HepG2 (cell line): ENCODE data around the gene TMEM167B. TPM values are rescaled to one million over a fixed set of nuclear protein-coding genes. Genes with fewer than 3 reads are reported as not detected.

ENCODE experiments used
- ARID3A ChIP-seq: IDR thresholded peaks from 2 replicates; pipeline ENCODE4 v1.6.1; 2012; ENCODE audit warnings: low read depth, low read length, improper control_type of control experiment
- CBX5 ChIP-seq: sonication (generic); formaldehyde crosslinking; IDR thresholded peaks from 2 replicates; pipeline ENCODE4 v1.4.0; 2020; ENCODE audit warnings: missing genetic modification reagents, borderline replicate concordance
- HNF4A ChIP-seq: sonication (generic); formaldehyde crosslinking; IDR thresholded peaks from 2 replicates; pipeline ENCODE4 v1.4.0; 2020; ENCODE audit warnings: missing genetic modification reagents
- HOXD1 ChIP-seq: sonication (generic); formaldehyde crosslinking; IDR thresholded peaks from 2 replicates; pipeline ENCODE4 v1.5.0; 2020; ENCODE audit warnings: missing genetic modification reagents
- KLF15 ChIP-seq: sonication (generic); formaldehyde crosslinking; IDR thresholded peaks from 2 replicates; pipeline ENCODE4 v1.8.1; 2023; ENCODE audit warnings: borderline replicate concordance, mild to moderate bottlenecking, inconsistent platforms, missing genetic modification reagents, mixed read lengths
- MATR3 ChIP-seq: sonication (generic); formaldehyde crosslinking; IDR thresholded peaks from 2 replicates; pipeline ENCODE4 v1.4.0; 2020; ENCODE audit warnings: missing genetic modification reagents
- MTF2 ChIP-seq: sonication (generic); formaldehyde crosslinking; IDR thresholded peaks from 2 replicates; pipeline ENCODE4 v1.5.0; 2020; ENCODE audit warnings: missing genetic modification reagents, borderline replicate concordance
- NR1H2 ChIP-seq: sonication (generic); formaldehyde crosslinking; IDR thresholded peaks from 2 replicates; pipeline ENCODE4 v1.8.1; 2022; ENCODE audit warnings: low read depth, missing genetic modification reagents, borderline replicate concordance
- PAWR ChIP-seq: sonication (generic); formaldehyde crosslinking; IDR thresholded peaks from 2 replicates; pipeline ENCODE4 v1.4.0; 2020; ENCODE audit warnings: missing genetic modification reagents, mild to moderate bottlenecking, borderline replicate concordance
- PHF5A ChIP-seq: IDR thresholded peaks from one replicate; pipeline ENCODE4 v1.6.1; 2018; ENCODE audit warnings: low read depth, missing genetic modification reagents; ENCODE audit not compliant: unreplicated experiment
- PLRG1 ChIP-seq: fragments of 450-650 bp; conservative IDR thresholded peaks from 2 replicates; pipeline ENCODE4 v1.6.1; 2016
- POGZ ChIP-seq: sonication (generic); formaldehyde crosslinking; IDR thresholded peaks from 2 replicates; pipeline ENCODE4 v1.4.0; 2020; ENCODE audit warnings: mild to moderate bottlenecking, missing genetic modification reagents
- POLR2G ChIP-seq: fragments of 200-400 bp; formaldehyde crosslinking; IDR thresholded peaks from 2 replicates; pipeline ENCODE4 v1.6.1; 2018; ENCODE audit warnings: mild to moderate bottlenecking, low read depth, low read length, moderate library complexity
- RFX1 ChIP-seq: fragments of 450-650 bp; IDR thresholded peaks from 2 replicates; pipeline ENCODE4 v1.6.1; 2017
- SATB2 ChIP-seq: sonication (generic); formaldehyde crosslinking; IDR thresholded peaks from 2 replicates; pipeline ENCODE4 v1.5.0; 2020; ENCODE audit warnings: missing genetic modification reagents
- SOX6 ChIP-seq, 2 experiments: fragments of 450-650 bp in 1 of 2; sonication (generic) in 1 of 2; formaldehyde crosslinking in 1 of 2; IDR thresholded peaks; 2 replicates each; pipeline versions ENCODE4 v1.4.0 to v1.6.1; 2017 to 2020; ENCODE audit warnings: antibody characterized with exemption in 1 of 2, mild to moderate bottlenecking in 1 of 2, missing genetic modification reagents in 1 of 2
- ZFX ChIP-seq: sonication (generic); formaldehyde crosslinking; IDR thresholded peaks from 2 replicates; pipeline ENCODE4 v1.4.0; 2020; ENCODE audit warnings: mild to moderate bottlenecking, low read depth, missing genetic modification reagents, moderate library complexity
- ZNF142 ChIP-seq: sonication (generic); formaldehyde crosslinking; IDR thresholded peaks from 2 replicates; pipeline ENCODE4 v1.4.0; 2020; ENCODE audit warnings: missing genetic modification reagents
- ZNF337 ChIP-seq: sonication (generic); formaldehyde crosslinking; IDR thresholded peaks from 2 replicates; pipeline ENCODE4 v1.5.1; 2020; ENCODE audit warnings: missing genetic modification reagents, low read depth, mild to moderate bottlenecking, borderline replicate concordance
- ZNF350 ChIP-seq: sonication (generic); formaldehyde crosslinking; IDR thresholded peaks from 2 replicates; pipeline ENCODE4 v1.4.0; 2020; ENCODE audit warnings: mild to moderate bottlenecking, low read depth, missing genetic modification reagents, borderline replicate concordance
- ZNF724P ChIP-seq: sonication (generic); formaldehyde crosslinking; IDR thresholded peaks from 2 replicates; pipeline ENCODE4 v1.8.0; 2022; ENCODE audit warnings: missing genetic modification reagents, borderline replicate concordance
- ZNF766 ChIP-seq: sonication (generic); formaldehyde crosslinking; IDR thresholded peaks from 2 replicates; pipeline ENCODE4 v1.5.0; 2020; ENCODE audit warnings: missing genetic modification reagents, borderline replicate concordance
- polyA plus RNA-seq, 8 experiments: library from polyadenylated mRNA; depleted of rRNA in 3 of 8; stranded (reverse) in 7 of 8; unstranded in 1 of 8; fragments of >200 nt; fragmentation: Illumina TruSeq in 4 of 8; extraction: Trizol in 4 of 8; gene quantifications; 2 replicates each; pipeline versions ENCODE4 v1.2.1 to v1.2.3, GENCODE V29; 2011 to 2016; ENCODE audit warnings: low read depth in 4 of 8, missing spikeins in 1 of 8, mixed read lengths in 1 of 8; ENCODE audit not compliant: insufficient read depth in 1 of 8
- total RNA-seq, 5 experiments: library from RNA; depleted of rRNA; stranded (reverse); fragments of >200 nt; fragmentation: Illumina TruSeq; extraction: Trizol; gene quantifications; 2 replicates each; pipeline ENCODE4 v1.2.3, GENCODE V29; 2016; ENCODE audit warnings: low read depth in 1 of 5

The TMEM167B gene
- total and polyA plus RNA-seq, 2 of the 13 experiments (the other 11 are each of a cell fraction or from before 2014, with no cell fraction given) = 9.5 to 22.4 TPM

- TF ChIP-seq ZNF142 (CRISPR knock-in tag) (peak; percentile 48), PLRG1 (no peak), PAWR (CRISPR knock-in tag) (no peak), SATB2 (peak; percentile 18; the same call in 1 of the 2 replicates), ARID3A (peak; percentile 38; the same call in 1 of the 2 replicates), RFX1 (no peak), POGZ (peak; percentile 85), HOXD1 (CRISPR knock-in tag) (peak; percentile 83; the same call in 1 of the 2 replicates), KLF15 (CRISPR knock-in tag) (0 out of 2 replicates have a peak, but pooled peaks have one; percentile 56), MATR3 (CRISPR knock-in tag) (no peak), ZNF350 (CRISPR knock-in tag) (peak; percentile 62; the same call in 1 of the 2 replicates), HNF4A (CRISPR knock-in tag) (no peak), SOX6 (IDR thresholded peaks at IDR 0.05) (no peak), SOX6 (CRISPR knock-in tag; IDR thresholded peaks at IDR 0.05) (peak; percentile 65), MTF2 (no peak), ZNF337 (CRISPR knock-in tag) (peak; percentile 76; the same call in 1 of the 2 replicates), ZNF766 (no peak), POLR2G (peak; percentile 83), ZNF724P (no peak), NR1H2 (CRISPR knock-in tag) (no peak), CBX5 (CRISPR knock-in tag) (peak; percentile 92; the same call in 1 of the 2 replicates), ZFX (CRISPR knock-in tag) (peak; percentile 93), PHF5A (CRISPR knock-in tag) (no peak)
Measured at GRCh38 chr1:109090196-109091077, at the start of gene TMEM167B (continued).
